Astrocyte of the spinal cord (primary cell): ENCODE results near the gene RALGPS1.

Experiments used
- DNase-seq: peaks from one replicate; pipeline ENCODE4 v3.0.0; 2011; ENCODE audit warnings: low read depth, low spot score
- H3K4me3 ChIP-seq: 2 replicates; pipeline ENCODE4 v1.5.1; 2011; ENCODE audit warnings: low read depth, mild to moderate bottlenecking, low read length, moderate library complexity
- CTCF ChIP-seq: IDR thresholded peaks from 2 replicates; pipeline ENCODE4 v1.5.1; 2012; ENCODE audit warnings: low read depth, mild to moderate bottlenecking, low read length, inconsistent platforms
- in situ Hi-C: cut with HindIII; loops from 2 replicates; pipeline ENCODE4 v1.10.0; 2017; ENCODE audit warnings: low sequenced_read_pairs

The RALGPS1 gene

GRCh38 chr9:127085186-127085585, 170.6 kb downstream of the RALGPS1 start:
- in situ Hi-C loops = no loop called here
- no peak overlapping the region for H3K4me3 ChIP-seq
- DNase-seq = no peak
- TF ChIP-seq CTCF = no peak

GRCh38 chr9:127086771-127087170, 172.2 kb downstream of the RALGPS1 start:
- no peak overlapping the region for H3K4me3 ChIP-seq
- TF ChIP-seq CTCF = no peak
- DNase-seq = no peak
- in situ Hi-C loops = no loop called here

GRCh38 chr9:127087411-127087810, 172.8 kb downstream of the RALGPS1 start:
- H3K4me3 ChIP-seq = no peak overlapping the region
- in situ Hi-C loops = no loop called here
- no peak for DNase-seq
- no peak for TF ChIP-seq CTCF

- no peak for TF ChIP-seq CTCF
- in situ Hi-C loops = no loop called here
Observed at GRCh38 chr9:127087836-127088235, 173.3 kb downstream of the RALGPS1 start.

GRCh38 chr9:127088724-127089615, 174.4 kb downstream of the RALGPS1 start:
- in situ Hi-C loops = no loop called here
- TF ChIP-seq CTCF = no peak
- no peak for DNase-seq
- H3K4me3 ChIP-seq = no peak overlapping the region

More at GRCh38 chr9:127087836-127088235, 173.3 kb downstream of the RALGPS1 start:
- DNase-seq = no peak
- H3K4me3 ChIP-seq = no peak overlapping the region

- TF ChIP-seq CTCF = no peak
- no peak for DNase-seq
- in situ Hi-C loops = no loop called here
- no peak overlapping the region for H3K4me3 ChIP-seq
Observed at GRCh38 chr9:127089631-127090081, 175.1 kb downstream of the RALGPS1 start.
